Uterine smooth muscle cell (primary cell): Measurements from ENCODE around the gene ZNF823. TPM values are rescaled to one million over a fixed set of nuclear protein-coding genes. Genes with fewer than 3 reads are reported as not detected.

Experiments used
- total RNA-seq: library from RNA; depleted of rRNA; stranded (reverse); fragments of >200 nt; gene quantifications from 2 replicates; pipeline ENCODE4 v1.2.3, GENCODE V29; 2014

ZNF823 gene
- total RNA-seq = 5.5 and 7.9 TPM in 2 replicates

GRCh38 chr19:11738746-11739620, at the start of gene ZNF823:
TSS of gene ZNF823 (minus strand) at chr19:11738946. CDS start at chr19:11738819, 127 bp downstream.

GRCh38 chr19:11766597-11767591, 28.1 kb upstream of the ZNF823 start, which contains the start of gene ZNF441:
TSS of gene ZNF441 (plus strand) at chr19:11767000. CDS start at chr19:11767194, 194 bp downstream.

Other genes starting within 250 kb of the ZNF823 start
- 8.2 and 10.6 TPM in 2 replicates for gene ZNF653, start 233.1 kb downstream of the ZNF823 start, total RNA-seq
- 42.2 and 47.6 TPM in 2 replicates for gene ECSIT, start 209.8 kb downstream of the ZNF823 start, total RNA-seq
- gene CNN1, start 200.1 kb downstream of the ZNF823 start, total RNA-seq = 20.4 and 37.0 TPM in 2 replicates
- 26.0 and 31.2 TPM in 2 replicates for gene ELOF1, start 179.7 kb downstream of the ZNF823 start, total RNA-seq
- gene ACP5, start 161.3 kb downstream of the ZNF823 start, total RNA-seq = 2.7 and 9.9 TPM in 2 replicates
- gene ZNF627, start 141.5 kb downstream of the ZNF823 start, total RNA-seq = 22.6 and 24.9 TPM in 2 replicates
- 13.0 and 16.4 TPM in 2 replicates for gene ZNF441, start 28.1 kb upstream of the ZNF823 start, total RNA-seq
- 2.1 and 3.4 TPM in 2 replicates for gene ZNF491, start 59.6 kb upstream of the ZNF823 start, total RNA-seq
- 9.8 and 17.1 TPM in 2 replicates for gene ZNF440, start 75.3 kb upstream of the ZNF823 start, total RNA-seq
- gene ZNF439, start 109.8 kb upstream of the ZNF823 start, total RNA-seq = 6.2 and 6.7 TPM in 2 replicates
- 2.9 and 4.6 TPM in 2 replicates for gene ZNF69, start 148.8 kb upstream of the ZNF823 start, total RNA-seq
- 11.3 and 11.5 TPM in 2 replicates for gene ZNF700, start 186.2 kb upstream of the ZNF823 start, total RNA-seq
- 0.55 and 1.1 TPM in 2 replicates for gene ZNF763, start 226.1 kb upstream of the ZNF823 start, total RNA-seq